ENCODE measurements around the gene GPC1.
A peak's percentile ranks its signal among the peaks of the same experiment; 100 is the strongest.
"Not testable (repeated sequence)": the region's sequence is repeated elsewhere in the genome, so short reads cannot be mapped to it uniquely, and the experiment has no call there.

Gene GPC1, protein sequence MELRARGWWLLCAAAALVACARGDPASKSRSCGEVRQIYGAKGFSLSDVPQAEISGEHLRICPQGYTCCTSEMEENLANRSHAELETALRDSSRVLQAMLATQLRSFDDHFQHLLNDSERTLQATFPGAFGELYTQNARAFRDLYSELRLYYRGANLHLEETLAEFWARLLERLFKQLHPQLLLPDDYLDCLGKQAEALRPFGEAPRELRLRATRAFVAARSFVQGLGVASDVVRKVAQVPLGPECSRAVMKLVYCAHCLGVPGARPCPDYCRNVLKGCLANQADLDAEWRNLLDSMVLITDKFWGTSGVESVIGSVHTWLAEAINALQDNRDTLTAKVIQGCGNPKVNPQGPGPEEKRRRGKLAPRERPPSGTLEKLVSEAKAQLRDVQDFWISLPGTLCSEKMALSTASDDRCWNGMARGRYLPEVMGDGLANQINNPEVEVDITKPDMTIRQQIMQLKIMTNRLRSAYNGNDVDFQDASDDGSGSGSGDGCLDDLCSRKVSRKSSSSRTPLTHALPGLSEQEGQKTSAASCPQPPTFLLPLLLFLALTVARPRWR

DNA sequence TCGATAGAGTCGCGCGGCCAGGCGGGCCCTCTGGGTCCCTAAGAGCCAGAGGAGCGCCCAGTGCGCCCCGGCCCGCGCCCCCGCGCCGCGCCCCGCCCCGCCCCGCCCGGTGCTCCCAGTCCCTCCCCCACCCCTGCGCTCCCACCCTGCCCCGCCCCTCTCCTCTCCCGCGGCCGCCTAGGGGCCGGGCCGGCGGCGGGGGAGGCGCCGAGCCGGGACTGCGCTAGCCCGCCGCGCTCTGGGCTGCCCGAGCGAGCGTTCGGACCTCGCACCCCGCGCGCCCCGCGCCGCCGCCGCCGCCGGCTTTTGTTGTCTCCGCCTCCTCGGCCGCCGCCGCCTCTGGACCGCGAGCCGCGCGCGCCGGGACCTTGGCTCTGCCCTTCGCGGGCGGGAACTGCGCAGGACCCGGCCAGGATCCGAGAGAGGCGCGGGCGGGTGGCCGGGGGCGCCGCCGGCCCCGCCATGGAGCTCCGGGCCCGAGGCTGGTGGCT, at the start of gene GPC1:
Gene GPC1 (plus strand): TSS at position 207 of the 491 bp plus-strand sequence. CDS start 256 bp downstream, at position 463.
- no peak for DNase-seq (ENCODE audit: low read depth, low spot score)
- peak within 1 kb of the TSS; percentile 97 for H3K27ac ChIP-seq

- H3K27ac ChIP-seq: no peak overlapping the region
- DNase-seq (ENCODE audit: low read depth, low spot score): no peak
Observed at GRCh38 chr2:240386326-240386725, 49.1 kb upstream of the GPC1 start.

GRCh38 chr2:240386743-240387142, 48.7 kb upstream of the GPC1 start:
- H3K27ac ChIP-seq; DNase-seq (ENCODE audit: low read depth, low spot score): not testable (repeated sequence)

- no peak for DNase-seq (ENCODE audit: low read depth, low spot score)
- no peak overlapping the region for H3K27ac ChIP-seq
Observed at GRCh38 chr2:240387325-240387668, 48.2 kb upstream of the GPC1 start.

DNA sequence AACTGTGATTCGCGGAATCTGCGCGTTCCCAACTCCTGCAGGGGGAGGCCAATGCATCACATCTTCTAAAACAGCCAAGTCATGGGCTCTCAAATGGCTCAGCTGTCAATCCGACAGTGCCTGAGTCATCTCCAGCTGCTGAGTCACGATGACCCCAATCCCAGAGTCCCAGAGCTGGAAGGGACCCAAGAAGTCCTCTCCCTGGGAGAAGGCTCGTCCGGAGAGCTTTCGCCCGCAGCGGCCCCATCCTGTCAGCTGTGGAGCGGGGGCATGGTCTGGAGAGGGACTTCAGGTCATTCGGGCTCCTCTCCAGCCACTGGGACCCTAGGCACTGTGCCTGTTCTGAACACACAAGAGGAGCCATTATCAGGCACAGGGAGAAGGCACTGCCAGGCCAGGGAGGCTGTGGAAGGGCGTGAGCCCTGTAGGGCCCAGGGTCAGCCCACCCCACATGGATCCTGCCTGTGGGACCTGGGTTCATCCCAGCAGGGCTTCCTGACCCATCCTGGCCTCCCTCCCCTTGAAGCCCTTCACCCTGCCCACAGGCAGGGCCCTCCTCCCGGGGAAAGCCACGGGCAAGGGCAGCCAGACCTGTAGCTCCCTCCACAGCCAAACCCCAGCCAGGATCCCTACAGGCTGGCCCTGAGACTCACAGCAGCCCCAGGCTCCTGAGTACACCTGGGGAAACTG, 47.6 kb upstream of the GPC1 start:
- no peak overlapping the region for H3K27ac ChIP-seq
- DNase-seq (ENCODE audit: low read depth, low spot score): no peak

GRCh38 chr2:240388471-240389301, 46.8 kb upstream of the GPC1 start:
- no peak overlapping the region for H3K27ac ChIP-seq
- no peak for DNase-seq (ENCODE audit: low read depth, low spot score)

DNA sequence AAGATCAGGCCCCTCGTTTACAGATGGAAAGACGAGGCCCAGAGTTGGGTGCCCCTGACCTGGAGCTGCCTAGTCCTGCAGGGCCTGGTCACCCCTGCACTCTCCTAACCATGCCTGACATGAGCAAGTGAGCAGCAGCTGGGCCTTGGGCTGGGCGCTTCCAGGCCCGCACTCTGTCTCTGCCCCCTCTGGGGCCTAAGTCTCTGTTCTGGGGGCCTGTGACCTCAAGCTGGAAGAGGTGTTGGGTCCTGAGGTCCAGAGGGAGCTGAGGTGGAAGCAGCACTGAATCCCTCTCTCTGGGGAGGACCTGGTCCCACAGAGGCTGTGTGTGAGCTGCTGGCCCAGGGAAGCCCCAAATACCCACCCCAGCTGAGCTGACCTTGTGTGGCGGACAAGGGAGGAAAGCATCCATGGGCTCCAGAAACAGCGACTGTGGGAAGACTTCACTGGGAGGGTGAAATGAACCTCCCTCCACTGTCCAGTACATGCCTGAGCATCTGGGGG, 46.1 kb upstream of the GPC1 start:
- no peak for DNase-seq (ENCODE audit: low read depth, low spot score)
- H3K27ac ChIP-seq: no peak overlapping the region

- DNase-seq (ENCODE audit: low read depth, low spot score): no peak
- H3K27ac ChIP-seq: no peak overlapping the region
Observed at GRCh38 chr2:240390091-240391073, 45.1 kb upstream of the GPC1 start.

- DNase-seq (ENCODE audit: low read depth, low spot score): no peak
- no peak overlapping the region for H3K27ac ChIP-seq
Observed at GRCh38 chr2:240391111-240392051, 44.1 kb upstream of the GPC1 start.

DNA sequence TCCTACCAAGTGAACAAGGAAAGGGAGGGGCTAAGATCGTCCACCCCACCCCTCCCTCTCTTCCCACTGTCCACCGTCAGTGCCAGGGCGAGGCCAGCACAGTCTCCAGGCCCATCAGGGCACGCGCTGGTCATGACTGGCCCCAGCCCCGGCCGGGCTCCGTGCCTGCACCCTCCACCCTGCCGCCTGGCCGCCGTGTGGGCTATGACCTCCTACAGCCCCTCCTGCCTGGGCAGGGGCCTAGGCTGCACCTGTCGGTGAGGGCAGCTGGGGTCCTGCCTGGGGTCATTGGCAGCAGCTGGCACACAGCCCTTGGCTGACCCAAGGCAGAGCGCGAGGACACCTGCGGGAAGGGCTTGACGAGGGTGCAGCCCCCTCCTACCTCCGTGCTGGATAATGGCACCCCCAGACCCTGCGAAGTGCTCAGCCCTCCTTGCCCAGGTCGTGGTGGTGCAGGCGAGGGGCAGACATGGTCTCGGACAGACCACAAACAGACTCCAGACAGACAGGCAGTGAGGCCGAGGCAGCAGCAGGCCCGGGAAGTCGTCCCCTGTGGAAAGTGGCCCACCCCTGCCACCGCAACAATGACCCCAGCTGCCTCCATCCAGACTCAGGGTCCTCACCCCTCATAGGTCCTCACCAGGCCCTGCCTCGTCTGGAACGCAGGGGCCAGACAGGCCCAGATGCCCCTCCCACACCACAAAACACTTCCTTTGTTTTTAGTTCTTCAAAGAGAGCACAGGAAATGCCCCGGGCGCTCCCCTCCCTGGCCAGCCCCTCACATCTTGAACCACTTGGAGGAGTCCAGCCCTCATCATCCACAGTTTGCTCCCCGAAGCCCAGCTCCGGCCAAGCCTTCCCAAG, 43.1 kb upstream of the GPC1 start:
- no peak for DNase-seq (ENCODE audit: low read depth, low spot score)
- no peak overlapping the region for H3K27ac ChIP-seq

- no peak overlapping the region for H3K27ac ChIP-seq
- DNase-seq (ENCODE audit: low read depth, low spot score): no peak
Observed at GRCh38 chr2:240392948-240393830, 42.3 kb upstream of the GPC1 start.

DNA sequence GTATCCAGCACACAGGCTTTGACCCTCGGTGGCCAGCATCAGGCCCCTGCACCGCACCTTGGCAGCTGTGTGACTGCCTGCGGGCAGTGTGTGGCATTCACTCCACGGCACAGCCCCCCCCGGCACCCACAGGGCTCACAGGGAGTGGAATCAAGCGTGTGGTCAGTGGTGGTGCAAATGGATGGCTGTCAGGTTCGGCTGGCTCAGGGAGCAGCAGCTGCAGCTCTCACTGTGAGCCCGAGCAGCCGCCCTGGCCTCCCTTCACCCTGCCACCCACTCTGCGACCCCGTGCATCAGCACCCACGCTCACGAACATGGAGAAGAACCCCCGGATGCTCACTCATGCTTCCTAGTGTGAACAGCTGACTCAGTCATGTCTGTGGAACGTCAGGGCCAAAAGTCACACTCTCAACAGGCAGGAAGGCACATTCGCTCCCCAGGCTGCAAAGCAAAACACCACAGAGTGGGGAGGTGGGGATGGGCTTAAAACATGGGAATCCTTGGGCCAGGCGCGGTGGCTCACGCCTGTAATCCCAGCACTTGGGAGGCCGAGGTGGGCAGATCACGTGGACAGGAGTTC, 41.5 kb upstream of the GPC1 start:
- H3K27ac ChIP-seq: no peak overlapping the region
- no peak for DNase-seq (ENCODE audit: low read depth, low spot score)

- H3K27ac ChIP-seq: no peak overlapping the region
- DNase-seq (ENCODE audit: low read depth, low spot score): no peak
Observed at GRCh38 chr2:240394549-240394948, 40.9 kb upstream of the GPC1 start.

- no peak overlapping the region for H3K27ac ChIP-seq
- DNase-seq (ENCODE audit: low read depth, low spot score): no peak
Observed at GRCh38 chr2:240395448-240395847, 40.0 kb upstream of the GPC1 start.

GRCh38 chr2:240395896-240396622, 39.4 kb upstream of the GPC1 start:
- no peak for DNase-seq (ENCODE audit: low read depth, low spot score)
- H3K27ac ChIP-seq: no peak overlapping the region
